ENCODE data around the gene DNAI2.

Gene DNAI2

DNA sequence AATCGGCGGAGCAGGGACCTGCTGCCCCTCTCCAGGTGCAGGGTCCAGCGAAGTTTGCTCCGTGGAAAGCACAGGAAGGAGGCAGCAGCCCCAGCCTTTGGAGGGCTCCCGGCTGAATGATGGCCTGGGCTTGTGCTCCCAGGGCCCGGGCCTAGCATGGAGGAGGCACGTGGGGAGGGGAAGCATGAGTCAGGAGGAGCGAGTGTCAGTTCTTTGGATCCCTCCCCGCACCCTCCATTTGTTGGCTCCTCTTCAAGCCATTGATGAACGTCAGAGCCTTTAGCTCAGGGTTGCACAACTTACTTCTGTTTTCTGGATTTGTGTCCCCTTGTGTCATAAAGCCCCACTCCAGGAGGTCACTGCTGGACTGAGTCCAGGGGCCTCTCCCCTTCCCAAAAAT lies 34.9 kb upstream of the DNAI2 start:
- no peaks in the 10 kb centered on the region for H3K4me1 Mint-ChIP-seq
- H3K4me3 Mint-ChIP-seq: no peak overlapping the region
- H3K27ac Mint-ChIP-seq: no peak overlapping the region
- peaks cover 1% of the 10 kb centered on the region for H3K36me3 Mint-ChIP-seq
- no peak for DNase-seq
- no peaks in the 10 kb centered on the region for H3K9me3 Mint-ChIP-seq
- H3K27me3 Mint-ChIP-seq: peaks cover under 1% of the 10 kb centered on the region
- CTCF ChIA-PET: no interaction called here

DNA sequence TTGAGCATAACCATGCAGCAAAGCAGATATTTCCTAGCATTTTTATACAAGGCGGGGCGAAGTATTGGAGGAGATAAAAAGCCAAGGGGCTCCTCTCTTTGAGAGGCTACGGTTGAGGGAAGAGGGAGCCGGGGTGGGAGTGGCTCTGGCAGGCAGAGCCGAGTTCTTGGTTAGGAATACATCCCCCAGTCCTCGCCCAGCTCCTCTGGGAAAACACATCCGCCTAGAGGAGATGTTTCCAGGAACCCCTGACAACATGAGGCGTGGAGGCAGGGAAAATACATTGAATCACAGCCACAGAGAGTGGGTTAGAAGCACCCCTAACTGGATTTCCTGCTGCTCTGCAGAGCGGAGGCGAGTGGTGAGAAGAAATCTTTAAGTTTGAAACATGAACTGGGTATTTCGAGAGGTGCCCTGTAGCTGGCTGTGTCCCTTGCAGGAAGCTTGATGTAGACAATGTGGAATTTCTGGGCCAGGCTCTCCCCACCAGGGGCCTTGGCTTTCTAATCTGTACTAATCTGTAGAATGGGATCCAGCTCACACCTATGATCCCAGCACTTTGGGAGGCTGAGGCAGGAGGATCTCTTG lies 33.3 kb upstream of the DNAI2 start:
- Mint-ChIP-seq H3K4me3 (no peak overlapping the region), H3K27me3 (no peaks in the 10 kb centered on the region), H3K27ac (no peak overlapping the region), H3K9me3 (no peaks in the 10 kb centered on the region), H3K36me3 (no peaks in the 10 kb centered on the region), H3K4me1 (no peaks in the 10 kb centered on the region)
- CTCF ChIA-PET: interaction anchor here (0.9 kb wide), 1 partner anchor 28 kb away, joined by 4 read pairs; no protein-coding TSS in a partner anchor
- DNase-seq: no peak

DNA sequence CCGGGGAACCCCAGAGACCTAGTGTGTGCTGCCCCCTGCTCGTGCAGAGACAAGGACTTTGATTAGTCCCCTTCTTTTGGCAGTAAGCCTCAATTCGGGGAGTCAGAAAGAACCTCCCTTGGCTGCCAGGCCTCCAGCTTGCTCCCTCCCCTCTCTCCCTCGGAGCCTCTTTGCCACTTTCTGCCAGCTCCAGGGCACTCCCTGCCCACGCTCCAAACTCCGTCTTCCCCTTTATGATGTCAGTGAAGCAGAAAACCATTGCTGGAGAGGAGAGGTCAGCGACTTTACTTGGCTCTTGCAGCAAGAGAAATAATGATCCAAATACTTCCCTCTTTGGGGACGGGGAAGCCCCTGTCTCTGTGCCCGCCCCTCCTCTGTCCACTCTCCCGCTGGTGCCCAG lies 32.6 kb upstream of the DNAI2 start:
- no peaks in the 10 kb centered on the region for H3K9me3 Mint-ChIP-seq
- CTCF ChIA-PET: no interaction called here
- no peak overlapping the region for H3K27ac Mint-ChIP-seq

DNA sequence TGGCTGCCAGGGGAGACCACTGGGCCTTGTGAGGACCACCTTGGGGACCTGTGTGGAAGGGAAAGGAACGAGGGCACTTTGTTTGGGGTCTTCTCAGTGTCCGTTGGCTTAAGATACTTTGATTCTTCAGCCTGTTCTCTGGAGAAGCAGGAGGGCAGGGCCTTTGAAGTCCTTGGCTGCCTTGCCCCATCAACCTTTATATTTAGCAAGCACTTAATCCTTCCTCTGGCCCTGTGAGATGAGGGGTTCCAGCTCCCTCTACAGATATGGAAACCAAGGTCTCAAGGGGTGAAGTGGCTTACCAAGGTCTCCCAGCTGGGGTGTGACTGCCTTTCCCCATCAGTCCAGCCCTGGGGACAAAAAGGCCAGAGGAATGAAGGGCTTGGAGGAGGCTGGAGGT lies 32.2 kb upstream of the DNAI2 start:
- Mint-ChIP-seq H3K4me3 (no peak overlapping the region), H3K27me3 (no peaks in the 10 kb centered on the region), H3K4me1 (no peaks in the 10 kb centered on the region), H3K36me3 (peaks cover 2% of the 10 kb centered on the region), H3K9me3 (no peaks in the 10 kb centered on the region), H3K27ac (no peak overlapping the region)
- CTCF ChIA-PET: interaction anchor here (0.7 kb wide), 1 partner anchor 121 kb away, joined by 3 read pairs; no protein-coding TSS in a partner anchor
- DNase-seq: no peak

More for the DNA sequence above, 32.6 kb upstream of the DNAI2 start:
- no peak for DNase-seq
- no peaks in the 10 kb centered on the region for H3K36me3 Mint-ChIP-seq
- H3K4me3 Mint-ChIP-seq: no peak overlapping the region
- no peaks in the 10 kb centered on the region for H3K27me3 Mint-ChIP-seq
- H3K4me1 Mint-ChIP-seq: no peaks in the 10 kb centered on the region

DNA sequence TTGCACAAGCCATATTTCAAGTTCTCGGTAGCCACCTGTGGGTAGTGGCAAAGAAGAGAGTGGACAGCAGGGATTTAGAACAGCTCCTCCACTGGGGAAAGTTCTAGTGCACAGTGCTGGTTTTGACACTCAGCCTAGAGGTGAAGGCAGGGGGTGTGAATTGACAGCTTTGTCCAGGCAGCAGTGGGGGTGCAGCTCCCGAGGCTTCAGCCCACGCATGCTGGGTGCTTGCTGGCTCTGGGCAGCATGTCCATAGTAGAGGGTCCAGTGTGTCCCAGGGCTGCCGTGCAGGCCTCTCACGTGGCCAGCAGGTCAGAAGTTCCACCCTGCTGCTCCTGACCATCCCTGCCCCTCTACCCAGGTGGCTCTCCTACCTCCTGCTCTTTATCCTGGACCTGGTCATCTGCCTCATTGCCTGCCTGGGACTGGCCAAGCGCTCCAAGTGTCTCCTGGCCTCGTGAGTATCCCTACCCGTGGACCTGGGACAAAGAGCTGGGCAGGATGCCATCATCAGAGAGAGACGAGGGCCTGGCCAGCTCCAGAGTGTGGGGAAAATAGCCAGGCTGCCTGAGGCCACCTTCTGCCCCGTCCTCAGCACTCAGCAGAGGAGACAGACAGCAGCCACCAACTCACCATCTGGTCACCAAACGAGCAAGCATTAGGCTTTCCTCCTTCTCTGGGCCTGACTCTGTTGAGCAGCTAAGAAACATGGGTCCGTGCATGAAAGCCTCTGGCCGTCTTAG lies 30.9 kb upstream of the DNAI2 start:
- Mint-ChIP-seq H3K27ac (no peak overlapping the region), H3K36me3 (peaks cover 2% of the 10 kb centered on the region), H3K4me3 (no peak overlapping the region), H3K9me3 (no peaks in the 10 kb centered on the region), H3K4me1 (no peaks in the 10 kb centered on the region), H3K27me3 (no peaks in the 10 kb centered on the region)
- DNase-seq: no peak
- CTCF ChIA-PET: no interaction called here

DNA sequence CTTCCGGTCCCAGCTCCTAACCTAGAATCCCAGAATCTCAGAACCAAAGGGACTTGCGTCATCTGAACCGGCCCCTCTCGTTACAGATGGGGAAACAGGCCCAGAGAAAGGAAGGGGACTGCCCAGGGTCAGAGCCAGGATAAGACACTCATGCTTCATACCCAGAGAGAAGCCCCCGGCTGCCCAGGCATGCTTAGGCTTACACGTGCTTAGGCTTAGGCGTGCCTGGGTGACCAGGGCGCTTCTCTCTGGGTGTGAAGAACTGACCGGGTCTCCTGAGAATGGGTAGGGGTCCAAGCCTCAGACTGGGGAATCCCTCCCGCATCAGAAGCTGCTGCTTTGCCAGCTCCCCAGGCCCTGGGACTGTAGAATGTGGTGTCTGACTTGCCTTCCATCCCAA lies 29.9 kb upstream of the DNAI2 start:
- Mint-ChIP-seq H3K4me3 (no peak overlapping the region), H3K4me1 (no peaks in the 10 kb centered on the region), H3K9me3 (no peaks in the 10 kb centered on the region), H3K27me3 (peaks cover 4% of the 10 kb centered on the region), H3K27ac (no peak overlapping the region), H3K36me3 (peaks cover 2% of the 10 kb centered on the region)
- DNase-seq: no peak
- CTCF ChIA-PET: no interaction called here

DNA sequence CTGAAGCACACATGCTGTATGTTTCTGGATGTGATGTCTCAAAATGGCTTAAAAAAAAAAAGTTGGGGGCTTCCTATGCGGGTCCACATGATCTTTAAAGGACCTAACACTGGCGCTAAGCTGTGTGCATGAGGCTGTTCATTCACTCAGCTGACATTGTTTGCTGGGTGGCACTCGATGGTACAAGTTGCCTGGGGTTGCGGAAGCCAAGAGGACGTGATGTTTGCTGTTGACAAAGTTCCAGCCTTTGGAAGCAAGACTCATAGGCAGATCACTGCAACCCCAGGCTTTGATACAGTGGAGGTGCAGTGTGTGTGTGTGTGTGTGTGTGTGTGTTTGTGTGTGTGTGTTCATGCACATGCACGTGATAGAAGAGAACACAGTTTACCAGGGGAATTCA lies 29.5 kb upstream of the DNAI2 start:
- CTCF ChIA-PET: no interaction called here
- no peak for DNase-seq
- no peak overlapping the region for H3K4me3 Mint-ChIP-seq
- H3K36me3 Mint-ChIP-seq: peaks cover 2% of the 10 kb centered on the region
- no peaks in the 10 kb centered on the region for H3K4me1 Mint-ChIP-seq
- H3K9me3 Mint-ChIP-seq: no peaks in the 10 kb centered on the region
- H3K27me3 Mint-ChIP-seq: peaks cover 4% of the 10 kb centered on the region
- H3K27ac Mint-ChIP-seq: no peak overlapping the region

DNA sequence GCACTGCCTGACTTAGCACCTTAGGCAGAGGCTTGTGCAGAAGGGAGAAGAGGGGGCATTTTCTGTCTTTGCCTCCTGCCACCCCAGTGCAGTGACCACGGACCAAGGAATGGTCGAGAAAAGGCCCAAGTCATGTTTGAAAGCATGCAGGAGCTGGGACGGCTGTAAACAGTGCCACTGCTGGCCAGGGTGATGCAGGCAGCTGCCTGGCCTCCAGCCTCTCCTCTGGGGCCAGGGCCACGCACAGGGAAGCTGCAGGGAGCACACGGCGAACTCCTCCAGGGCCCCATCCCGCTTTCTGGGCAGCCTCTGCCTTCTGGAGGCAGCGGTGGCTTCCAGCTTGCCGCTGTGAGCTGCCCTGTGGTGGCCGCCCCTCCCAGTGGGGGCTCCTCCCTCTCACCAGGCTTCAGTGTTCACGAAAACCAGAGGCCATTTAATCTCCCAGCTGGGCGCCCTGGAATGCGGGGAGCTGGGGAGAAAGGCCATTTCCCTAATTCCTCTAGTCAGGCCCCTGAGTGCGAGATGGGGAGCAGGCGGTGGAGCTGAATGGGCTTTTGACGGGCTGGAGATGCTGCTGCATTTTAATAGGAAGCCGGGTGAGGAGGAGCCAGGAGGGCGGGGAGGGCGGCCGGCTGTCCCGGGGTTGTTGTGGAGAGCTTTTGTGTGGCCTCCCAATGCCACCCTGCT lies 28.7 kb upstream of the DNAI2 start:
- Mint-ChIP-seq H3K27me3 (peaks cover 7% of the 10 kb centered on the region), H3K27ac (no peak overlapping the region), H3K9me3 (no peaks in the 10 kb centered on the region), H3K4me3 (no peak overlapping the region), H3K4me1 (no peaks in the 10 kb centered on the region), H3K36me3 (peaks cover 2% of the 10 kb centered on the region)
- CTCF ChIA-PET: no interaction called here
- DNase-seq: no peak

DNA sequence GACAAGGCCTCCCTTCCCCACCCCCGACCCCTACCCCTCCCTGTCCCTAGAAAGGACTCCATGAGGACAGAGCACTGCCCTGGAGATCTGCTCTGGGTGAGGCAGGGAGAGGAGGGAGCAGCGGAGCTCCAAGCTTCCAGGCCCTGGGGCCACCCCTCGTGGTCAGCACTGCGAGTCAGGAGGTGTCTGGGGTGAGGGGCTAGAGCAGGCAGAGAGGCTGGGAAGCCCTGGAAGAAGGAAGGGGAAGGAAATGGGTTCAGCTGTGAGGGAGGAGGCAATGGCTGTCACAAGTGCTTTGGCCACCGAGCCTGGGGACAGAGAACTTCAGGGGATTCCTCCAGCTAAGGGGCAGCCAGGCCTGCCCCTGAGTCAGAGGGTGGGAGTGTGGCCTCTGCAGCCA lies 28.2 kb upstream of the DNAI2 start:
- CTCF ChIA-PET: interaction anchor here (1.1 kb wide), 1 partner anchor 321 kb away, joined by 3 read pairs; the partner anchor contains the start of gene CD300H
- DNase-seq: no peak
- H3K9me3 Mint-ChIP-seq: no peaks in the 10 kb centered on the region
- peaks cover 7% of the 10 kb centered on the region for H3K27me3 Mint-ChIP-seq
- peaks cover 2% of the 10 kb centered on the region for H3K36me3 Mint-ChIP-seq
- H3K4me1 Mint-ChIP-seq: no peaks in the 10 kb centered on the region
- H3K27ac Mint-ChIP-seq: no peak overlapping the region
- no peak overlapping the region for H3K4me3 Mint-ChIP-seq

DNA sequence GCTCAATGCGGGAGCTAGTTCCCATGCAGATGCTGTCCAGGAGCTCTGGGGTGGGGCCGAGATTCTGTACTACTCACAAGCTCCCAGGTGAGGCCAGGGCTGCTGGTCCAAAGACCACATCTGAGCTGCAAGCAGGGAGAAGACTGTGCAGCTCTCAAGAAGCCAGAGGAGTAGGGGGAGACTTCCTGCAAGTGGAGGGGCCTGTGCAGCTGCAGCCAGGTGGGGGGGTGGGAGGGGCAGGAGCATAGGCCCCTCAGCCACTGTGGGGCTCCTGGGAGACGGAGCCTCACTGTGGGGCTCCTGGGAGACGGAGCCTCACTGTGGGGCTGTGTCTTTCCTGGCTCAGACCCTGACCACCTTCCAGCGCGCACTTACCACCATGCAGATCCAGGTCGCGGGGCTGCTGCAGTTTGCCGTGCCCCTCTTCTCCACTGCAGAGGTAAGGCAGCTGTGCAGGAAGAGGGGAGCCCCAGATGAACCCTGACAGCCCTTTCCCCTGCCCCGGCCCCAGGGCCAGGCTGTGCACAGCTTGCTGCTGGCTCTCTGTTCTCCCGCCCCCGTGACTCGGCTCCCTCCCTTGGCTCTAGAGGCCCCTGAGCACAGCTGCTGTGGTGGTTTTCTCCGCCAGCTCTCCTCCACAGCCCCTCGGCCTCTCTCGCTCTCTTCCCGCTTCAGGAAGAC lies 24.3 kb upstream of the DNAI2 start:
- Mint-ChIP-seq H3K4me1 (no peaks in the 10 kb centered on the region), H3K36me3 (peaks cover 2% of the 10 kb centered on the region), H3K27me3 (peaks cover 7% of the 10 kb centered on the region), H3K27ac (no peak overlapping the region), H3K9me3 (no peaks in the 10 kb centered on the region), H3K4me3 (no peak overlapping the region)
- DNase-seq: no peak
- CTCF ChIA-PET: interaction anchor here (1.0 to 1.3 kb wide), 2 partner anchors 14 to 46 kb away, joined by 3 to 5 read pairs; no protein-coding TSS in a partner anchor

DNA sequence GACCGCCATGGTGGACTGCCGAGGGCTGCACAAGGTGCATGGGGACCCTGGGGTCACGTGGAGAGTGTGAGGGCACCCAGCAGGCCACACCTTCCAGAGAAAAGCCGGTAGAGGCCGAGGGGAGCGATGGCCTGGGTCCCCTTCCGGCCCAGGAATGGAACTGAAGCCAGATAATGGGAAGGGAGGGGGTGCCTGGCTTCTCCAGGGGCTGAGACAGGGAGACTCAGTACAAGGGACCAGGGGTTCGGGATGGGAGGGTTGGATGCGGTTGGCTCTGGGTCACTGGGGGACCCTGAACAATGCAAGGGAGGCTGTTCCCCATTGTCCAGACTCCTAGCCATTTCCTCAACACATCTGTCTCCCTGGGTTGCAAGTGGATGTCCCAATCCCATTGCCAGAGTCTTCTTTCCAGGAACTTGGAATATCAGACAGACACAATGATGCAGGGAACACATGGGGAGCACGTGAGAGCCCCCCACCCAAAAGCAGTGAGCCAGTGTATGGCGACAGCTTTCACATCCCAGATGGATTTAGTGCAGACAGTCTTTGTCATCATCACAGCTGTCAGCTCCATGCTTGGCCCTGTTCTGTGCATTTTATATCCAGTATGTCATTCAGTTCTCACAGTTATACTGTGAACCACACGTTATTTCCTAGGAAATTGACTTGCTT lies 23.6 kb upstream of the DNAI2 start:
- Mint-ChIP-seq H3K4me3 (no peak overlapping the region), H3K27me3 (peaks cover 7% of the 10 kb centered on the region), H3K4me1 (no peaks in the 10 kb centered on the region), H3K27ac (no peak overlapping the region), H3K36me3 (peaks cover 2% of the 10 kb centered on the region), H3K9me3 (no peaks in the 10 kb centered on the region)
- DNase-seq: no peak
- CTCF ChIA-PET: no interaction called here

DNA sequence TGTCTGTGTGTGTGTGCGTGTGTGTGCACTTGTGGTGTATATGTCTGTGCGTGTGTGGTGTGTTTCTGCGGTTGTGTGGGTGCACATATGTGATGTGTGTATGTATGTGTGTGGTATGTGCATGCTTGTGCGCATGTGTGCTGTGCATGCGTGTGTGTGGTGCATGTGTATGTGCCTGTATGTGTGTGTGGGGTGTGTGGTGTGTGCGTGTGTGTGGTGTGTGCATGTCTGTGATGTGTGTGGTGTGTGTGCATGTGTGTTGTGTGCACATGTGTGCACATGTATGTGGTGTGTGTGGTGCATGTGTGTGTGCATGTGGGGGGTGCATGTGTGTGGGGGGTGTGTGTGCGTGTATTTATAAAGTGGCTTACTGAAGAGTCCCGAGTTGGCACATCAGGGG lies 23.0 kb upstream of the DNAI2 start:
- Mint-ChIP-seq H3K9me3 (no peaks in the 10 kb centered on the region), H3K36me3 (peaks cover 2% of the 10 kb centered on the region), H3K27me3 (peaks cover 7% of the 10 kb centered on the region), H3K27ac (no peak overlapping the region), H3K4me1 (no peaks in the 10 kb centered on the region), H3K4me3 (no peak overlapping the region)
- DNase-seq: no peak
- CTCF ChIA-PET: no interaction called here

DNA sequence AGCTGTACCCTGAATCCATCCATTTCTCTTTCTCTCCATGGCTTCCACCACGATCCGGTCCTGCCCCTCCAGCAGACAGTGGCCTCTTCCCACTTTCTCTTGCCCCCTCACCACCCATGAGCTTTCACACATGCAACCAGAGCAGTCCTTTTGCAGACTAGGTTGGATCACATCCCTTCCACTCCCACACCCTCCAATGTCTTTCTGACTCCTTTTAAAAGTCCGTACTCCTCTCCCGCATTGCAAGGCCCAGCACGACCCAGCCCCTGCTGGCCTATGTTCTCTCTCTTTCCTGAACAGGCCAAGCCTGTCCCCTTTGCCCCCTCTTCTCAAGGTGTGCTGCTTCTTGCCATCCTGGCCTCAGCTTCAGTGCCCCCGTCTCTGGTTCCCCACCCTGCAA lies 22.5 kb upstream of the DNAI2 start:
- CTCF ChIA-PET: no interaction called here
- Mint-ChIP-seq H3K4me1 (no peaks in the 10 kb centered on the region), H3K4me3 (no peak overlapping the region), H3K36me3 (peaks cover under 1% of the 10 kb centered on the region), H3K27ac (no peak overlapping the region), H3K27me3 (peaks cover 7% of the 10 kb centered on the region), H3K9me3 (no peaks in the 10 kb centered on the region)
- DNase-seq: no peak

DNA sequence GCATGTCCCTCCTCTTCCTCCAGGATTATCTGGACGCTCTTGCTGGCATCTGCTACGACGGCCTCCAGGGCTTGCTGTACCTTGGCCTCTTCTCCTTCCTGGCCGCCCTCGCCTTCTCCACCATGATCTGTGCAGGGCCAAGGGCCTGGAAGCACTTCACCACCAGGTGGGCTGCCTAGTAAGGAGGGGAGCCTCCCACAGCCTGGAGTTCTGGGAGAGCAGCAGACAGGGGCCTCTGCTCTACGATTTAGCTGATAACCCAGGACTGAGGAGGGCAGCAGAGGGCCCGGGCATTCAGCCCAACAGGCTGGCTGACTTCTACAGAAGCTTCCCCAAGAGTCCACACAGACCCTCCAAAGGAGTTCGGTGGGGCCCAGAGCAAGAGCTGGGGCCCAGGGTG lies 21.8 kb upstream of the DNAI2 start:
- H3K4me3 Mint-ChIP-seq: no peak overlapping the region
- no peak overlapping the region for H3K27ac Mint-ChIP-seq
- no peaks in the 10 kb centered on the region for H3K36me3 Mint-ChIP-seq
- peaks cover 7% of the 10 kb centered on the region for H3K27me3 Mint-ChIP-seq
- CTCF ChIA-PET: interaction anchor here (1.1 kb wide), 1 partner anchor 17 kb away, joined by 3 read pairs; no protein-coding TSS in a partner anchor
- no peaks in the 10 kb centered on the region for H3K9me3 Mint-ChIP-seq
- DNase-seq: no peak
- no peaks in the 10 kb centered on the region for H3K4me1 Mint-ChIP-seq
